ENCODE data around the gene ZSWIM6. TPM values are rescaled to one million over a fixed set of nuclear protein-coding genes. Genes with fewer than 3 reads are reported as not detected.
"Not testable (repeated sequence)": the region's sequence is repeated elsewhere in the genome, so short reads cannot be mapped to it uniquely, and the experiment has no call there.

The ZSWIM6 gene
- total RNA-seq, 8 experiments from 2014 or later, result 8.2 to 54.3 (median 20.2) TPM

GRCh38 chr5:61394078-61394704 lies 62.1 kb downstream of the ZSWIM6 start:
- ATAC-seq (replicated peaks in 6 of 8), result peak in 5 of 8 experiments; percentile 50 to 67 (median 59)
- 100% methylated on average over 1 of the region's 1 CpG; no CpG with 5 or more reads in 6 of the 10 experiments for WGBS, 10 experiments

GRCh38 chr5:61394793-61395192 lies 62.7 kb downstream of the ZSWIM6 start:
- WGBS, 10 experiments, result 23 to 43% (median 40%) methylated on average over 1 to 2 of the region's 2 CpGs; no CpG with 5 or more reads in 7 of the 10 experiments
- in situ Hi-C loops (cut with MboI; ENCODE audit: low pct_unique_long_range_greater_than_20kb in 2 of 9, low sequenced_read_pairs in 9 of 9, unreplicated experiment in 9 of 9), result no loop called here
- H3K4me1 ChIP-seq (replicated peaks in 1 of 2), result no peaks in the 10 kb centered on the region
- no peak overlapping the region for H3K4me3 ChIP-seq
- ATAC-seq (replicated peaks in 6 of 8), result peak in 4 of 8 experiments; percentile 15 to 44 (median 31)
- H3K27ac ChIP-seq, result no peak overlapping the region

More at GRCh38 chr5:61394078-61394704, 62.1 kb downstream of the ZSWIM6 start:
- H3K4me1 ChIP-seq (replicated peaks in 1 of 2), result no peaks in the 10 kb centered on the region
- no peak overlapping the region for H3K4me3 ChIP-seq
- H3K27ac ChIP-seq, result no peak overlapping the region
- in situ Hi-C loops (cut with MboI; ENCODE audit: low pct_unique_long_range_greater_than_20kb in 2 of 9, low sequenced_read_pairs in 9 of 9, unreplicated experiment in 9 of 9), result no loop called here

- WGBS, 10 experiments, result 13 to 60% (median 42%) methylated on average over 1 of the region's 1 CpG; no CpG with 5 or more reads in 4 of the 10 experiments
- in situ Hi-C loops (cut with MboI; ENCODE audit: low pct_unique_long_range_greater_than_20kb in 2 of 9, low sequenced_read_pairs in 9 of 9, unreplicated experiment in 9 of 9), result no loop called here
- no peak overlapping the region for H3K27ac ChIP-seq
- H3K4me3 ChIP-seq, result no peak overlapping the region
- peak in 5 of 8 experiments; percentile 40 to 77 (median 63) for ATAC-seq (replicated peaks in 6 of 8)
- H3K4me1 ChIP-seq (replicated peaks in 1 of 2), result peaks cover 5 to 20% of the 10 kb centered on the region in 2 donors
Measured at GRCh38 chr5:61397238-61397637, 65.2 kb downstream of the ZSWIM6 start.

- WGBS, 10 experiments, result 80 to 100% (median 88%) methylated on average over 1 to 2 of the region's 2 CpGs; no CpG with 5 or more reads in 6 of the 10 experiments
- Histone ChIP-seq H3K27ac (no peak overlapping the region), H3K4me1 (replicated peaks in 1 of 2) (peaks cover 7 to 27% of the 10 kb centered on the region in 2 donors), H3K4me3 (no peak overlapping the region)
- in situ Hi-C loops (cut with MboI; ENCODE audit: low pct_unique_long_range_greater_than_20kb in 2 of 9, low sequenced_read_pairs in 9 of 9, unreplicated experiment in 9 of 9), result no loop called here
- ATAC-seq (replicated peaks in 6 of 8), result no peak
Measured at GRCh38 chr5:61397937-61398336, 65.9 kb downstream of the ZSWIM6 start.

GRCh38 chr5:61398440-61398839 lies 66.4 kb downstream of the ZSWIM6 start:
- in situ Hi-C loops (cut with MboI; ENCODE audit: low pct_unique_long_range_greater_than_20kb in 2 of 9, low sequenced_read_pairs in 9 of 9, unreplicated experiment in 9 of 9), result no loop called here
- Histone ChIP-seq H3K4me3 (no peak overlapping the region), H3K27ac (no peak overlapping the region), H3K4me1 (replicated peaks in 1 of 2) (peaks cover 12 to 32% of the 10 kb centered on the region in 2 donors)
- no peak for ATAC-seq (replicated peaks in 6 of 8)
- WGBS, 10 experiments, result 20 to 100% (median 94%) methylated on average over 1 to 4 of the region's 4 CpGs; no CpG with 5 or more reads in 1 of the 10 experiments

- Histone ChIP-seq H3K4me1 (replicated peaks in 1 of 2) (peaks cover 13 to 37% of the 10 kb centered on the region in 2 donors), H3K4me3 (no peak overlapping the region), H3K27ac (no peak overlapping the region)
- ATAC-seq (replicated peaks in 6 of 8), result no peak
- in situ Hi-C loops (cut with MboI; ENCODE audit: low pct_unique_long_range_greater_than_20kb in 2 of 9, low sequenced_read_pairs in 9 of 9, unreplicated experiment in 9 of 9), result no loop called here
- 80 to 100% (median 94%) methylated on average over 1 to 5 of the region's 5 CpGs; no CpG with 5 or more reads in 1 of the 10 experiments for WGBS, 10 experiments
Measured at GRCh38 chr5:61399679-61400078, 67.6 kb downstream of the ZSWIM6 start.

- peak in 4 of 8 experiments; percentile 36 to 63 (median 45) for ATAC-seq (replicated peaks in 6 of 8)
- in situ Hi-C loops (cut with MboI; ENCODE audit: low pct_unique_long_range_greater_than_20kb in 2 of 9, low sequenced_read_pairs in 9 of 9, unreplicated experiment in 9 of 9), result no loop called here
- H3K27ac ChIP-seq, result no peak overlapping the region
- H3K4me3 ChIP-seq, result no peak overlapping the region
- peaks cover 13 to 37% of the 10 kb centered on the region in 2 donors for H3K4me1 ChIP-seq (replicated peaks in 1 of 2)
Measured at GRCh38 chr5:61401726-61402125, 69.7 kb downstream of the ZSWIM6 start.

- Histone ChIP-seq H3K4me3 (no peak overlapping the region), H3K4me1 (replicated peaks in 1 of 2) (peaks cover 13 to 37% of the 10 kb centered on the region in 2 donors), H3K27ac (no peak overlapping the region)
- no peak for ATAC-seq (replicated peaks in 6 of 8)
- in situ Hi-C loops (cut with MboI; ENCODE audit: low pct_unique_long_range_greater_than_20kb in 2 of 9, low sequenced_read_pairs in 9 of 9, unreplicated experiment in 9 of 9), result no loop called here
Measured at GRCh38 chr5:61402244-61402823, 70.3 kb downstream of the ZSWIM6 start.

- ATAC-seq (replicated peaks in 6 of 8), result peak in 2 of 8 experiments; percentile 32 to 51
- peaks cover 13 to 42% of the 10 kb centered on the region in 2 donors for H3K4me1 ChIP-seq (replicated peaks in 1 of 2)
- in situ Hi-C loops (cut with MboI; ENCODE audit: low pct_unique_long_range_greater_than_20kb in 2 of 9, low sequenced_read_pairs in 9 of 9, unreplicated experiment in 9 of 9), result no loop called here
- peak overlapping the region in 1 of 2 donors; percentile 33 for H3K27ac ChIP-seq
- no peak overlapping the region for H3K4me3 ChIP-seq
- 40 to 100% (median 85%) methylated on average over 1 to 4 of the region's 4 CpGs for WGBS, 10 experiments
Measured at GRCh38 chr5:61402970-61403900, 71.2 kb downstream of the ZSWIM6 start.

- in situ Hi-C loops (cut with MboI; ENCODE audit: low pct_unique_long_range_greater_than_20kb in 2 of 9, low sequenced_read_pairs in 9 of 9, unreplicated experiment in 9 of 9), result no loop called here
- H3K4me3 ChIP-seq, result no peak overlapping the region
- no peak for ATAC-seq (replicated peaks in 6 of 8)
- no peak overlapping the region for H3K27ac ChIP-seq
- peaks cover 18 to 49% of the 10 kb centered on the region in 2 donors for H3K4me1 ChIP-seq (replicated peaks in 1 of 2)
Measured at GRCh38 chr5:61405511-61406295, 73.6 kb downstream of the ZSWIM6 start.

- H3K4me3 ChIP-seq; H3K27ac ChIP-seq; ATAC-seq (replicated peaks in 6 of 8); in situ Hi-C loops (cut with MboI; ENCODE audit: low pct_unique_long_range_greater_than_20kb in 2 of 9, low sequenced_read_pairs in 9 of 9, unreplicated experiment in 9 of 9): not testable (repeated sequence)
- WGBS, 10 experiments, result 71 to 100% (median 98%) methylated on average over 1 to 4 of the region's 4 CpGs; no CpG with 5 or more reads in 1 of the 10 experiments
- H3K4me1 ChIP-seq (replicated peaks in 1 of 2), result peaks cover 18 to 43% of the 10 kb centered on the region in 2 donors
Measured at GRCh38 chr5:61406497-61406896, 74.4 kb downstream of the ZSWIM6 start.

GRCh38 chr5:61407706-61408270 lies 75.7 kb downstream of the ZSWIM6 start:
- in situ Hi-C loops (cut with MboI; ENCODE audit: low pct_unique_long_range_greater_than_20kb in 2 of 9, low sequenced_read_pairs in 9 of 9, unreplicated experiment in 9 of 9), result no loop called here

More at GRCh38 chr5:61407706-61408270, 75.7 kb downstream of the ZSWIM6 start:
- no peak overlapping the region for H3K4me3 ChIP-seq
- 8 to 89% (median 30%) methylated on average over 1 of the region's 1 CpG; no CpG with 5 or more reads in 1 of the 10 experiments for WGBS, 10 experiments
- no peak for ATAC-seq (replicated peaks in 6 of 8)
- H3K27ac ChIP-seq, result no peak overlapping the region
- H3K4me1 ChIP-seq (replicated peaks in 1 of 2), result peaks cover 18 to 30% of the 10 kb centered on the region in 2 donors

All from motor neuron (in vitro differentiated cells).